Gastroesophageal sphincter (tissue), 3 donors: ENCODE measurements around the gene FUT8.

Source experiments
- POLR2AphosphoS5 ChIP-seq: sonication (generic); formaldehyde crosslinking; IDR thresholded peaks from one replicate; pipeline ENCODE4 v1.6.1; 2017; ENCODE audit warnings: antibody characterized with exemption
- TF ChIP-seq, protein P1 (sequence below), 4 experiments: fragments of 200-600 bp in 2 of 4; fragments of 450-650 bp in 2 of 4; sonication (generic) in 1 of 4; IDR thresholded peaks; one replicate each; pipeline ENCODE4 v1.5.1; 2017 to 2019; ENCODE audit warnings: antibody characterized with exemption in 4 of 4, mild to moderate bottlenecking in 2 of 4, moderate library complexity in 2 of 4

GRCh38 chr14:65531148-65531547 lies 118.6 kb downstream of the FUT8 start:
- TF ChIP-seq POLR2AphosphoS5, result no peak
- TF ChIP-seq, protein P1, sequence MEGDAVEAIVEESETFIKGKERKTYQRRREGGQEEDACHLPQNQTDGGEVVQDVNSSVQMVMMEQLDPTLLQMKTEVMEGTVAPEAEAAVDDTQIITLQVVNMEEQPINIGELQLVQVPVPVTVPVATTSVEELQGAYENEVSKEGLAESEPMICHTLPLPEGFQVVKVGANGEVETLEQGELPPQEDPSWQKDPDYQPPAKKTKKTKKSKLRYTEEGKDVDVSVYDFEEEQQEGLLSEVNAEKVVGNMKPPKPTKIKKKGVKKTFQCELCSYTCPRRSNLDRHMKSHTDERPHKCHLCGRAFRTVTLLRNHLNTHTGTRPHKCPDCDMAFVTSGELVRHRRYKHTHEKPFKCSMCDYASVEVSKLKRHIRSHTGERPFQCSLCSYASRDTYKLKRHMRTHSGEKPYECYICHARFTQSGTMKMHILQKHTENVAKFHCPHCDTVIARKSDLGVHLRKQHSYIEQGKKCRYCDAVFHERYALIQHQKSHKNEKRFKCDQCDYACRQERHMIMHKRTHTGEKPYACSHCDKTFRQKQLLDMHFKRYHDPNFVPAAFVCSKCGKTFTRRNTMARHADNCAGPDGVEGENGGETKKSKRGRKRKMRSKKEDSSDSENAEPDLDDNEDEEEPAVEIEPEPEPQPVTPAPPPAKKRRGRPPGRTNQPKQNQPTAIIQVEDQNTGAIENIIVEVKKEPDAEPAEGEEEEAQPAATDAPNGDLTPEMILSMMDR (IDR thresholded peaks at IDR 0.05), result no peak
